ENCODE results near the gene PKD1. TPM values are rescaled to one million over a fixed set of nuclear protein-coding genes. Genes with fewer than 3 reads are reported as not detected.

Gene PKD1
- total and polyA plus RNA-seq, 2 donors (not counting 1 experiment from before 2014, with no cell fraction given): 100 to 116 TPM

DNA sequence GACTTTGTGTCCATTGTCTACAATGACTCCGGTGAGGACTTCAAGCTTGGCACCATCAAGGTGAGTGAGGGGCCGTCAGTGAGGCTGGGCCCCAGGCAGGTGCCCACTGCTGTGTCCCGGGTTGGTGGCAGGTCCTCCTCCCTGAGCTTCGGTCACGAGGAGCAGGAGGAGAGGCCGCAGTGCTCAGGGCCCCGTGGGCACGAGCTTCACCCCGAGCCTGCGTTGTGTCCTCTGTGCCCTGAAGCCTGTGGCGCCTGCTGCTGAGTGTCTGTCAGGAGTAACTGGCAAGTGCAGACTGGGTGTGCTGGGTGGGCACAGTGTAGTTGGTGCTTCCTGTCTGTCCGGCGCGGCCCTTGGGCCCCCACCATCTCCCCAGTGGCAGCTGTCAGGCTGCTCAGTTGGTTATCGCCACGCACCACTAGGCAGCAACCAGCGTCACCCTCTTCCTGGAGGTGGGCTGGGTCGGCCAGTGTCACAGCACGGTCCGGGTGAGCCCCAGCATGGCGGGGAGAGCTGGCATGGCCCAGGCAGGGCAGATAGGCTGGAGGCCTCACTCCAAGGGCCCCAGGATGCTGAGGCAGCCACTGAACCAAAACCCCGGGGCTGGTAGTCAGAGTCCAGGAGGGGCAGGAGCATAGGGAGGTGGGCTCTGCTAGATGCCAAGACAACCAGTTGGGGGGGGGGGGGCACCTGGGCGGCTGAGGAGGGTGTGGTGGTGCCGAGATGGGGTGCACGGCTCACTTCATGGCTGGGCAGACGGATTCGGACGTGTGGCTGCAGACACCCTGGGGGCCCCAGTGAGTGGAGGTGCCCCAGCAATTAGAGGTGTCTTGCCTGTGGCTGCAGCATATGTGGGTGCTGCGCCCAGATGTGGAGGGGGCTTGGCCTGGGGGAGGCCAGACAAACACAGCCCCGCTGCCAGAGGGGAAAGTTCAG is 48.6 kb downstream of the PKD1 start:
- Mint-ChIP-seq H3K27ac (peak overlapping the region; percentile 88), H3K9me3 (ENCODE audit: insufficient read depth) (no peaks in the 10 kb centered on the region), H3K4me1 (peaks cover 7% of the 10 kb centered on the region), H3K4me3 (peak overlapping the region; percentile 41), H3K27me3 (no peaks in the 10 kb centered on the region)
- no peak for TF ChIP-seq EZH2 (IDR thresholded peaks at IDR 0.05; ENCODE audit: borderline replicate concordance, insufficient read depth, low read depth, low read length, poor library complexity, severe bottlenecking)
- TF ChIP-seq CTCF (IDR thresholded peaks at IDR 0.05): no peak
- ATAC-seq (ENCODE audit: low read depth) (peak; percentile 66), DNase-seq (peak; percentile 34)
- Histone ChIP-seq H3K9me3 (ENCODE audit: control extremely low read depth in 1 of 3, control insufficient read depth in 2 of 3, insufficient read depth in 1 of 3, low read length in 2 of 3) (no peaks in the 10 kb centered on the region), H3K4me1 (ENCODE audit: control insufficient read depth in 2 of 2, insufficient read depth in 2 of 2, low read length in 2 of 2) (peaks cover 0 to 15% of the 10 kb centered on the region in 2 donors), H3K9ac (ENCODE audit: low read length) (no peak overlapping the region), H3K27me3 (replicated peaks in 1 of 4; ENCODE audit: control extremely low read depth in 1 of 4, control insufficient read depth in 3 of 4, insufficient read depth in 4 of 4, low read length in 3 of 4) (no peaks in the 10 kb centered on the region), H4K20me1 (ENCODE audit: control insufficient read depth, insufficient read depth, low read length, poor library complexity, severe bottlenecking) (no peaks in the 10 kb centered on the region), H2AFZ (ENCODE audit: insufficient read depth, low read depth, low read length, poor library complexity, severe bottlenecking) (no peak overlapping the region), H3K36me3 (replicated peaks in 1 of 2; ENCODE audit: control extremely low read depth in 1 of 2, control insufficient read depth in 1 of 2, extremely low read depth in 1 of 2, insufficient read depth in 2 of 2, low read length in 1 of 2) (peaks cover 0 to 42% of the 10 kb centered on the region in 2 experiments), H3K4me2 (replicated peaks; ENCODE audit: low read depth, low read length, poor library complexity, severe bottlenecking) (peak overlapping the region; percentile 14), H3K27ac (ENCODE audit: low read length in 2 of 2) (no peak overlapping the region), H3K79me2 (ENCODE audit: control insufficient read depth, insufficient read depth, low read length) (no peaks in the 10 kb centered on the region), H3K4me3 (ENCODE audit: control extremely low read depth in 1 of 5, extremely low read depth in 1 of 5, insufficient read depth in 1 of 5, low read depth in 2 of 5, low read length in 4 of 5) (no peak overlapping the region)
- ChIA-PET POLR2A (interaction anchor here (0.7 kb wide), 1 partner anchor 829 kb away, joined by 5 read pairs; no protein-coding TSS in a partner anchor), CTCF (interaction anchor here (0.7 kb wide), 1 partner anchor 135 kb away, joined by 4 read pairs; no protein-coding TSS in a partner anchor)
- intact Hi-C loops (cut with micrococcal nuclease): no loop called here
- WGBS (ENCODE audit: insufficient coverage): 87% methylated on average over 29 of the region's 30 CpGs

Measured in B cell (primary cell).